HUDEP-2 (cell line): Measurements from ENCODE around the gene DNAI2.
"Not testable (repeated sequence)": the region's sequence is repeated elsewhere in the genome, so short reads cannot be mapped to it uniquely, and the experiment has no call there.

ENCODE experiments used
- DNase-seq, 76 experiments: peaks; one replicate each; lab custom pipeline; 2025; ENCODE audit not compliant: unreplicated experiment in 76 of 76; lab: John Stamatoyannopoulos, UW

DNAI2 gene

DNA sequence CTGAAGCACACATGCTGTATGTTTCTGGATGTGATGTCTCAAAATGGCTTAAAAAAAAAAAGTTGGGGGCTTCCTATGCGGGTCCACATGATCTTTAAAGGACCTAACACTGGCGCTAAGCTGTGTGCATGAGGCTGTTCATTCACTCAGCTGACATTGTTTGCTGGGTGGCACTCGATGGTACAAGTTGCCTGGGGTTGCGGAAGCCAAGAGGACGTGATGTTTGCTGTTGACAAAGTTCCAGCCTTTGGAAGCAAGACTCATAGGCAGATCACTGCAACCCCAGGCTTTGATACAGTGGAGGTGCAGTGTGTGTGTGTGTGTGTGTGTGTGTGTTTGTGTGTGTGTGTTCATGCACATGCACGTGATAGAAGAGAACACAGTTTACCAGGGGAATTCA, 29.5 kb upstream of the DNAI2 start:
- DNase-seq: no peak

GRCh38 chr17:74245145-74245831, 28.7 kb upstream of the DNAI2 start:
- no peak for DNase-seq

DNA sequence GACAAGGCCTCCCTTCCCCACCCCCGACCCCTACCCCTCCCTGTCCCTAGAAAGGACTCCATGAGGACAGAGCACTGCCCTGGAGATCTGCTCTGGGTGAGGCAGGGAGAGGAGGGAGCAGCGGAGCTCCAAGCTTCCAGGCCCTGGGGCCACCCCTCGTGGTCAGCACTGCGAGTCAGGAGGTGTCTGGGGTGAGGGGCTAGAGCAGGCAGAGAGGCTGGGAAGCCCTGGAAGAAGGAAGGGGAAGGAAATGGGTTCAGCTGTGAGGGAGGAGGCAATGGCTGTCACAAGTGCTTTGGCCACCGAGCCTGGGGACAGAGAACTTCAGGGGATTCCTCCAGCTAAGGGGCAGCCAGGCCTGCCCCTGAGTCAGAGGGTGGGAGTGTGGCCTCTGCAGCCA, 28.2 kb upstream of the DNAI2 start:
- no peak for DNase-seq

DNA sequence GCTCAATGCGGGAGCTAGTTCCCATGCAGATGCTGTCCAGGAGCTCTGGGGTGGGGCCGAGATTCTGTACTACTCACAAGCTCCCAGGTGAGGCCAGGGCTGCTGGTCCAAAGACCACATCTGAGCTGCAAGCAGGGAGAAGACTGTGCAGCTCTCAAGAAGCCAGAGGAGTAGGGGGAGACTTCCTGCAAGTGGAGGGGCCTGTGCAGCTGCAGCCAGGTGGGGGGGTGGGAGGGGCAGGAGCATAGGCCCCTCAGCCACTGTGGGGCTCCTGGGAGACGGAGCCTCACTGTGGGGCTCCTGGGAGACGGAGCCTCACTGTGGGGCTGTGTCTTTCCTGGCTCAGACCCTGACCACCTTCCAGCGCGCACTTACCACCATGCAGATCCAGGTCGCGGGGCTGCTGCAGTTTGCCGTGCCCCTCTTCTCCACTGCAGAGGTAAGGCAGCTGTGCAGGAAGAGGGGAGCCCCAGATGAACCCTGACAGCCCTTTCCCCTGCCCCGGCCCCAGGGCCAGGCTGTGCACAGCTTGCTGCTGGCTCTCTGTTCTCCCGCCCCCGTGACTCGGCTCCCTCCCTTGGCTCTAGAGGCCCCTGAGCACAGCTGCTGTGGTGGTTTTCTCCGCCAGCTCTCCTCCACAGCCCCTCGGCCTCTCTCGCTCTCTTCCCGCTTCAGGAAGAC, 24.3 kb upstream of the DNAI2 start:
- no peak for DNase-seq

DNA sequence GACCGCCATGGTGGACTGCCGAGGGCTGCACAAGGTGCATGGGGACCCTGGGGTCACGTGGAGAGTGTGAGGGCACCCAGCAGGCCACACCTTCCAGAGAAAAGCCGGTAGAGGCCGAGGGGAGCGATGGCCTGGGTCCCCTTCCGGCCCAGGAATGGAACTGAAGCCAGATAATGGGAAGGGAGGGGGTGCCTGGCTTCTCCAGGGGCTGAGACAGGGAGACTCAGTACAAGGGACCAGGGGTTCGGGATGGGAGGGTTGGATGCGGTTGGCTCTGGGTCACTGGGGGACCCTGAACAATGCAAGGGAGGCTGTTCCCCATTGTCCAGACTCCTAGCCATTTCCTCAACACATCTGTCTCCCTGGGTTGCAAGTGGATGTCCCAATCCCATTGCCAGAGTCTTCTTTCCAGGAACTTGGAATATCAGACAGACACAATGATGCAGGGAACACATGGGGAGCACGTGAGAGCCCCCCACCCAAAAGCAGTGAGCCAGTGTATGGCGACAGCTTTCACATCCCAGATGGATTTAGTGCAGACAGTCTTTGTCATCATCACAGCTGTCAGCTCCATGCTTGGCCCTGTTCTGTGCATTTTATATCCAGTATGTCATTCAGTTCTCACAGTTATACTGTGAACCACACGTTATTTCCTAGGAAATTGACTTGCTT, 23.6 kb upstream of the DNAI2 start:
- no peak for DNase-seq

DNA sequence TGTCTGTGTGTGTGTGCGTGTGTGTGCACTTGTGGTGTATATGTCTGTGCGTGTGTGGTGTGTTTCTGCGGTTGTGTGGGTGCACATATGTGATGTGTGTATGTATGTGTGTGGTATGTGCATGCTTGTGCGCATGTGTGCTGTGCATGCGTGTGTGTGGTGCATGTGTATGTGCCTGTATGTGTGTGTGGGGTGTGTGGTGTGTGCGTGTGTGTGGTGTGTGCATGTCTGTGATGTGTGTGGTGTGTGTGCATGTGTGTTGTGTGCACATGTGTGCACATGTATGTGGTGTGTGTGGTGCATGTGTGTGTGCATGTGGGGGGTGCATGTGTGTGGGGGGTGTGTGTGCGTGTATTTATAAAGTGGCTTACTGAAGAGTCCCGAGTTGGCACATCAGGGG, 23.0 kb upstream of the DNAI2 start:
- no peak for DNase-seq

DNA sequence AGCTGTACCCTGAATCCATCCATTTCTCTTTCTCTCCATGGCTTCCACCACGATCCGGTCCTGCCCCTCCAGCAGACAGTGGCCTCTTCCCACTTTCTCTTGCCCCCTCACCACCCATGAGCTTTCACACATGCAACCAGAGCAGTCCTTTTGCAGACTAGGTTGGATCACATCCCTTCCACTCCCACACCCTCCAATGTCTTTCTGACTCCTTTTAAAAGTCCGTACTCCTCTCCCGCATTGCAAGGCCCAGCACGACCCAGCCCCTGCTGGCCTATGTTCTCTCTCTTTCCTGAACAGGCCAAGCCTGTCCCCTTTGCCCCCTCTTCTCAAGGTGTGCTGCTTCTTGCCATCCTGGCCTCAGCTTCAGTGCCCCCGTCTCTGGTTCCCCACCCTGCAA, 22.5 kb upstream of the DNAI2 start:
- no peak for DNase-seq

GRCh38 chr17:74252211-74252610, 21.8 kb upstream of the DNAI2 start:
- DNase-seq: peak in 7 of 76 experiments; percentile 5 to 24 (median 8)

- no peak for DNase-seq
Measured at GRCh38 chr17:74253036-74253435, 21.0 kb upstream of the DNAI2 start.

GRCh38 chr17:74257311-74257710, 16.7 kb upstream of the DNAI2 start:
- no peak for DNase-seq

DNA sequence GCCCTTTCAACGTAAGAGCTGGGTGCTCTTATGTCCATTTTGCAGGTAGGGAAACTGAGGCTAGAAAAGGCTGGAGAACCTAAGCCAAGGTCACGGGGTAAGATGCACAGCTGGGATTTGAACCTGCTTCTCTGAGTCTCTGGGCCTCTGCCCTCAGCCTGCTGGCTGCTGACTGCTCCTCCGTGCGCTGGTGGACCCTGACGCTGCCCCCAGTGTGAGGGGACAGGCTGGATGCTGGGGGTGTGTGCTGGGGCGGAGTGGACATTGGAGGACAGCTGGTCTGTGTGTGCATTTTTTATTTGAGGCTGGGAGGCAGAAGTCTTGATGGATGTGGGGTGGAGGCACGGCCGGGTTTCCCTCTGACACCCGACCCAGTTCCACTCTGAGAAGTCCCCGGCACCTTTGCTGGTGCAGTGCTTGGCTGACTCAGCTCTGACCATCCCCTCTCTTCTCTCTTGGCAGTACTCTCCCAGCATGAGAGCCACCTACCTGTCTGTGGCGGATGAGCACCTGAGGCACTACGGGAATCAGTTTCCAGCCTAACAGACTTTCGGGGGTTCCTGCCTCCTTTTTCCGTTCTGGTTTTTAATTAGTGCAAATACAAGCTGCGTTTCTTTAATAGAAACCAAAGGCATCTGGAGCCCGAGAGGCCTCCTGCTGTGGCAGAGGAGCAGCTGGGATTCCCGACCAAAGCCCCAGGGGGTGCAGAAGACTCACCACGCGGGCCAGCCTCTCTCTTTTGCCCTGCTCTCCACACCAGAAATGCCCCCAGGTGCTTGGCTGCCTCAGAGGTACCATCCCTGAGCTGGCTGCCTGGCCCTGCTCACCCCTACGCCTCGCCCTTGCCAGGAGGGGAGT, 14.1 kb upstream of the DNAI2 start:
- DNase-seq: no peak

DNA sequence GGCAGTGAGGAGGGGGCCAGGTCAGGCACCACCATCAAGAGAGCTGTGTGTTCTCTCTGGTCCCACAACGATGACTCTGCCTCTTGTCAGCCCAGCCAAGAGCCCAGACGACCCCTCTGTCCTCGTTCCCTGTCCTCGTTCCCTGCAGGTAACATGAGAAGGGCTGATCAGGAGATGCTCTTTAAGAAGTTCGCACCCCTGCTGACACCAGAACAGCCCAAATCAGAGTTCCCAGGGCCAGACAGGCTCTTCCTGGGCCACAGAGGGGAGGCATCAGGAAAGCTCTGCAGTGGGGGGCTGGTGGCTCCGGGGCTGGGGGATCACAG, 13.5 kb upstream of the DNAI2 start:
- DNase-seq: no peak

DNA sequence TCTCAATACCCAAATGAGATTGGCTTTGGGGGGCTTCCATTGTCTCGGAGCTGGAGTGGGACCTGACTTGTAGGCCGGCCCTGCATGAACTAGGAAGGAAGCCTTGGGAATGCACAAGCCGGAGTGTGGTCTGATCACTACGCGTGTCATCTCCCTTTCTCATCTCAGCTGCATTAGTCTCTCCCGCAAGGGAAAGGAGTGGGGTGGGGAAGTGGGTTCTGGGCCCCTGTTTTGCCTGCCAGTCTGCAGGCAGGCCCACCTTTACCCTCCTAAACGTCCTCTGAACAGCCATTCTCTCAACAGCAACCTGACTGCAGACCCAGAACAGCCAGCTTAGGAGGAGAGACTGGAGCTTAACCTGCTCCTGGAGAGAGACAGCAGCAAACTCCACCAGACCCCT, 11.4 kb upstream of the DNAI2 start:
- no peak for DNase-seq

DNA sequence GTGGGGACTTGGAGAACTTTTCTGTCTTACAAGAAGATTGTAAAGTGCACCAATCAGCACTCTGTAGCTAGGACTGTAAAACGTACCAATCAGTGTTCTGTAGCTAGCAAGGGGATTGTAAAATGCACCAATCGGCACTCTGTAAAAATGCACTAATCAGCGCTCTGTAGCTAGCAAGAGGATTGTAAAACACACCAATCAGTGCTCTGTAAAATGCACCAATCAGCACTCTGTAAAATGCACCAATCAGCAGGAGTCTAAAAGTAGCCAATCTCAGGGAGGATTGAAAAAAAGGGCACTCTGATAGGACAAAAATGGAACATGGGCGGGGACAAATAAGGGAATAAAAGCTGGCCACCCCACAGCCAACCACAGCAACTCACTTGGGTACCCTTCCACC, 7.0 kb upstream of the DNAI2 start:
- DNase-seq: not testable (repeated sequence)

GRCh38 chr17:74267579-74267978, 6.5 kb upstream of the DNAI2 start:
- DNase-seq: no peak

DNA sequence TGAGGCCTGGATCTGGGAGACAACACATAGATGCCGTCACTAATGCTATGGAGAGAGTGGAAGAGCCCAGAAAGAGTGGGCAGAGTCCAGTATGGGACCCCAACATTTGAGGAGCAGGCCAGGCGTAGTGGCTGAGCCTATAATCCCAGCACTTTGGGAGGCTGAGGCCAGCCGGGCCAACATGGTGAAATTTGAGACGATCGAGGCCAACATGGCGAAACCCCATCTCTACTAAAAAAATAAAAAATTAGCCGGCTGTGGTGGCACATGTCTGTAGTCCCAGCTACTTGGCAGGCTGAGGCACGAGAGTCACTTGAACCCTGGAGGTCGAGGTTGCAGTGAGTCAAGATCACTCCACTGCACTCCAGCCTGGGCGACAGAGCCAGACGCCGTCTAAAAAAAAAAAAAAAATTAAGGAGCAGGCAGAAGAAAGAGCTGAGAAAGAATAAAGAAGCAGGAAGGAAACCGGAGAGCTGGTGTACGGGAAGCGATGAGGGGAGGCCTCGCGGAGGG, 6.0 kb upstream of the DNAI2 start:
- DNase-seq: no peak

DNA sequence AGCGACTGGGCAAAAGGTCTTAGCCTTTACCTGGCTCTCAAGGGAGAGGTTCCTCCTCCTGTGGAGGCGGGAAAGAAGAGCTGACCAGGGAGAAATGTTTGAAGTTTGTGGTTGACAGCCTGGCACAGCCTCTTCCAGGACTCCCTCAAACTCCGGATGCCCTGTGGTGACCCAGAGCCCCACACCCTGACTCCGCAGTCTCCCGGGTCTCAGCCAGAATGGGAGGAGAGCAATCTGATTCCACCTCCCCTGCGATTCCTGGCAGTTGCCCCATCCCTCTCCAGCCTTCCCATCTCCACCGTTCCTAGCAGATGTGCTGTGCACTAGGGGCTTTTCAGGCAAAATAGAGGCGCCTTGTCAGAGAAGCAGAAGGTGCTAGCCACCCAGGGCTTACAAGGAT, 5.5 kb upstream of the DNAI2 start:
- no peak for DNase-seq

GRCh38 chr17:74270333-74270732, 3.7 kb upstream of the DNAI2 start:
- peak in 1 of 76 experiments; percentile 9 for DNase-seq

DNA sequence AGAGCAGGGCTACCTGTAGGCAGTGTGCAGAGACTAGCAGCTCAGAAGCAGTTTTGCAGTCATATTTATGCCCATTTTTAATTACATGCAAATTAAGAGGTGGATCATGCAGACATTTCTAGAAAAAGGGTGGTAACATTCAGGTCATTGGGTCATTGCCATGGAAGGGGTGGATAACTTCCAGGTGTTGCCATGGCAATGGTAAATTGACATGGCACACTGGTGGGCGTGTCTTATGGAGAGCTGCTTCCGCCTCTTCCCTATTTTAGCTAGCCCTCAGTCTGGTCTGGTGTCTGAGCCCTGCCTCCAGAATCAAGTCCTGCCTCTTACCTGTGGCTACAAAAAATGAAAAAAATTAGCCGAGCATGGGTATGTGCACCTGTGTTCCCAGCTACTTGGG, 2.8 kb upstream of the DNAI2 start:
- peak in 16 of 76 experiments; percentile 5 to 47 (median 18) for DNase-seq

DNA sequence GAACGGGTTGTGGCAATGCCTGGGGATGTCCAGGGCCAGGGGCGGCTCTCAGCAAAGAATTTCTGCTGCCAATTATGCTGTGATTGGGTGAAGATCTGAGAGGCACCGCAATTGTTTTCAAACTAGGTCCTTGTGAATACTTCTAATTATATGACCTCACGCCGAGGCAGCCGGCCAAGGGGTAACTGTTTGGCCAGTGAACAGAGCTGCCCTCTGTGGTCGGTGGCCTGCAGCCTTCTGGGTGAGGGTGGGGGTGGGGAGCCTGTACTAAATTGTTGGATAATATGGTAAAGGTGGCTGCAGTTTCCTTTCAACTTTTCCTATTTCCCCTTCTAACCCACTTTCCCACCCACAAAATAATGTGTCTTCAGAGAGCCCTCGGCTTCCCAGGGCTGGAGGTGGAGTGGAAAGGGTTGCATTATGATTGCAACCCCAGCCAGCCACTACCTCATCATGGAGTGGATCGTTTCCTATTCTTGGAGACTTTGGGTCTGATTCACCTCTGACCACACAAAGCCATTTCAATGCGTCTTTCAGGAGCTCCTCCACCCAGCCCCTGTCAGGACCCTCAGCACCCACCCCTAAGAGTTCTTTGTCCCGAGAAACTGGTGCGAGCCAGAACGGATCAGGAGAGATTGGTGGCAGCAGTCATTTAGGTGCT, 2.0 kb upstream of the DNAI2 start:
- no peak for DNase-seq
